Osteocyte (in vitro differentiated cells): ENCODE data around the gene KRTAP2-2. TPM values are rescaled to one million over a fixed set of nuclear protein-coding genes. Genes with fewer than 3 reads are reported as not detected.

Experiments
- DNase-seq: peaks from one replicate; pipeline ENCODE4 v3.0.0; 2021; ENCODE audit warnings: mixed read lengths; ENCODE audit not compliant: unreplicated experiment; ENCODE audit errors: extremely low spot score
- H3K27ac Mint-ChIP-seq: one replicate; pipeline ENCODE4 v1.8.0; 2021; ENCODE audit warnings: mild to moderate bottlenecking, mixed read lengths; ENCODE audit not compliant: unreplicated experiment
- H3K27me3 Mint-ChIP-seq: one replicate; pipeline ENCODE4 v1.8.0; 2021; ENCODE audit warnings: mixed read lengths; ENCODE audit not compliant: unreplicated experiment
- H3K36me3 Mint-ChIP-seq: one replicate; pipeline ENCODE4 v1.8.0; 2021; ENCODE audit warnings: mixed read lengths; ENCODE audit not compliant: unreplicated experiment
- H3K4me1 Mint-ChIP-seq: one replicate; pipeline ENCODE4 v1.8.0; 2021; ENCODE audit warnings: mixed read lengths; ENCODE audit not compliant: unreplicated experiment
- H3K4me3 Mint-ChIP-seq: one replicate; pipeline ENCODE4 v1.8.0; 2021; ENCODE audit warnings: mild to moderate bottlenecking, moderate library complexity, mixed read lengths; ENCODE audit not compliant: unreplicated experiment
- H3K9me3 Mint-ChIP-seq: one replicate; pipeline ENCODE4 v1.8.0; 2021; ENCODE audit warnings: mixed read lengths; ENCODE audit not compliant: unreplicated experiment
- total RNA-seq: library from RNA; stranded (reverse); gene quantifications from 2 replicates; pipeline ENCODE4 v1.2.1, GENCODE V29; 2021
- TF ChIP-seq, protein P1 (sequence below): fragments of 200-600 bp; sonication (generic); IDR thresholded peaks from 2 replicates; pipeline ENCODE4 v1.5.0; 2021; ENCODE audit warnings: antibody characterized with exemption, mild to moderate bottlenecking, moderate library complexity

KRTAP2-2 gene
- total RNA-seq, 1 donor from 2014 or later = not detected

DNA sequence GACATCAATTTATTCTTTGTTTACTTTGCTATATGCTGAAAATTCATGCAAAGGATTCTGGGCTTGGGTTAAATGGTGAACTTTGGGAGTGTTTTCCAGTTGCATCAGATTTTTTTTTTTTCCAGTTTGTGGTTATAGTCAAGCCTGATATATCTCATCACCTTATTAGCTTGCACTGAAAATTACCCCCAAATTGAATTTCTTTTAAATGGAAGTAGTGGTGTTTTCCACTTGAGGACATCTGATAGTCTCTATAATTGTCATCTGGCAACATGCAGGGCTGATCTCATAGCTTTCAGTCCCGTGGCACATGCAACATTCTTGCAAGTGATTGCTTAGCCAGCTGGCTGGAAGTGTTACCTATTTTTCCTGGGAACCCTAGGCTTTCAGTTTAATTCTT is 41.4 kb downstream of the KRTAP2-2 start:
- H3K4me1 Mint-ChIP-seq = peaks cover 4% of the 10 kb centered on the region
- no peaks in the 10 kb centered on the region for H3K27me3 Mint-ChIP-seq
- no peak for DNase-seq
- TF ChIP-seq, protein P1, sequence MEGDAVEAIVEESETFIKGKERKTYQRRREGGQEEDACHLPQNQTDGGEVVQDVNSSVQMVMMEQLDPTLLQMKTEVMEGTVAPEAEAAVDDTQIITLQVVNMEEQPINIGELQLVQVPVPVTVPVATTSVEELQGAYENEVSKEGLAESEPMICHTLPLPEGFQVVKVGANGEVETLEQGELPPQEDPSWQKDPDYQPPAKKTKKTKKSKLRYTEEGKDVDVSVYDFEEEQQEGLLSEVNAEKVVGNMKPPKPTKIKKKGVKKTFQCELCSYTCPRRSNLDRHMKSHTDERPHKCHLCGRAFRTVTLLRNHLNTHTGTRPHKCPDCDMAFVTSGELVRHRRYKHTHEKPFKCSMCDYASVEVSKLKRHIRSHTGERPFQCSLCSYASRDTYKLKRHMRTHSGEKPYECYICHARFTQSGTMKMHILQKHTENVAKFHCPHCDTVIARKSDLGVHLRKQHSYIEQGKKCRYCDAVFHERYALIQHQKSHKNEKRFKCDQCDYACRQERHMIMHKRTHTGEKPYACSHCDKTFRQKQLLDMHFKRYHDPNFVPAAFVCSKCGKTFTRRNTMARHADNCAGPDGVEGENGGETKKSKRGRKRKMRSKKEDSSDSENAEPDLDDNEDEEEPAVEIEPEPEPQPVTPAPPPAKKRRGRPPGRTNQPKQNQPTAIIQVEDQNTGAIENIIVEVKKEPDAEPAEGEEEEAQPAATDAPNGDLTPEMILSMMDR = no peak
- H3K27ac Mint-ChIP-seq = no peak overlapping the region
- no peaks in the 10 kb centered on the region for H3K9me3 Mint-ChIP-seq
- H3K36me3 Mint-ChIP-seq = peaks cover 2% of the 10 kb centered on the region
- no peak overlapping the region for H3K4me3 Mint-ChIP-seq

DNA sequence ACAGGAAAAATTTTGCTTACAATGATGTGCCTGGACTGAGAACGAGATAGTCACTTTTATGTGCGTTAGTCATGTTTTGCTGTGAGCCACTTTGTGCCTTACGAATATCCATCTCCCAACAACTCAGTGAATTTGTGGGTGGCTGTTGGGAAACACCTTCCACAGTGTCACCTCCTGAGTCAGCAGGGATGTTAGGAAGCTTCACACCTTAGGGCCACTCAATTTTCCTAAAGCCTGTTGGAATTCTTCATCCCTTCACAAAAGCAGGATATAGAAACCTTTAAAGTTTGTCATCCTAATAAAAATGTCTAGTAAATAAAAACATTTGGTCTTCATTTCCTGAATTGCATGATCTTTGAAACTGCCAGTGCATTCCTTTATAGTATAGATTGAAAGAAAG is 41.8 kb downstream of the KRTAP2-2 start:
- H3K27ac Mint-ChIP-seq = no peak overlapping the region
- no peak for DNase-seq
- no peaks in the 10 kb centered on the region for H3K27me3 Mint-ChIP-seq
- H3K4me1 Mint-ChIP-seq = peaks cover 4% of the 10 kb centered on the region
- H3K4me3 Mint-ChIP-seq = no peak overlapping the region
- H3K9me3 Mint-ChIP-seq = no peaks in the 10 kb centered on the region
- TF ChIP-seq, protein P1 = no peak
- H3K36me3 Mint-ChIP-seq = peaks cover 2% of the 10 kb centered on the region

DNA sequence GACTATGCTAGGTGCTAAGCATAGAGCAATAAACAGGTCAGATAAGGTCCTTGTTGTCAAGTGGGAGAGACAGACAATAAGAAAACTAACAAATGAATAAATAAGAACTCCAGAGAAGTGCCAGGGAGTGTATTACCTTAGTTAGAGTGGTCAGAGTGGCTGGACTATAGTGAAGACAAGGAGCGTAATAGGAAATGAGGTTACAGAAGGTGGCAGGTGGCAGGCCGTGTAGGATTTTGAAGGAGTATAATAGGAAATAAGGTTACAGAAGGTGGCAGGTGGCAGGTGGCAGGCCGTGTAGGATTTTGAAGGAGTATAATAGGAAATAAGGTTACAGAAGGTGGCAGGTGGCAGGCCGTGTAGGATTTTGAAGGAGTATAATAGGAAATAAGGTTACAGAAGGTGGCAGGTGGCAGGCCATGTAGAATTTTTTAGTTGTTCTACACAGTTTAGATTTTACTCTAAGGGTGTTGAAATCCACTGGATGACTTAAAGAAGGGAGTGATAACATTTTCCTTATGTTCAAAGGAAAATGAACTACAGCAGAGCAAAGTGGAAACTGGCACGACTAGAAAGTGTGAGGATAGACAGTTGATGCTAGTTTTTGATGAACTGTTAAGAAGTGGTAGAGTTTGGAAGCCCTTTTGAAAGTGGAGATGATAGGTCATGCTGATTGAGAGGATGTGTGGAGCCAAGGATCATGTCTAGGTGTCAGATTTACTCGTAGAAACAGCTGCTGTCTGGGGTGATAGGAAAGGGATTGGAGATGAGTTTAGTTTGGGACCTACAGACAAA is 42.5 kb downstream of the KRTAP2-2 start:
- peaks cover 2% of the 10 kb centered on the region for H3K36me3 Mint-ChIP-seq
- H3K4me1 Mint-ChIP-seq = peaks cover 4% of the 10 kb centered on the region
- no peaks in the 10 kb centered on the region for H3K27me3 Mint-ChIP-seq
- no peak for DNase-seq
- H3K27ac Mint-ChIP-seq = no peak overlapping the region
- TF ChIP-seq, protein P1 = no peak
- H3K9me3 Mint-ChIP-seq = no peaks in the 10 kb centered on the region
- no peak overlapping the region for H3K4me3 Mint-ChIP-seq

DNA sequence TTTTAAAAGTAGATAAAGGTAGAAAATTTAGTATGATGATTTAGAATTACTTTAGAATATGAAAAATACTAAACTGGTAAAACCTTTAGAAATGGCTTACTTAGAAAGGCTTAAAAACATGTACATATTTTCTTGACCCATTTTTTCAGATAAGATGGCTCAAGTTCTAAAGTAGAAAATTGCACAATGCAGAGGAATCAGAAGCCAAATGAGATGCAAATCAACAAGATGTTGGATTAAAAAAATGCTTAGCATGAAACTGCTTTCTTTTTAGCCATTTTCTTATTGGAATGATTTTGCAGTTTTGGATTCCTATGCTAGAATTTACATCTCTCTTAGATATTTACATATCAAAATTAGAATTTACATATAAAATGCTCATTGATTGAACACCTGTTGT is 44.6 kb downstream of the KRTAP2-2 start:
- no peaks in the 10 kb centered on the region for H3K36me3 Mint-ChIP-seq
- no peak overlapping the region for H3K27ac Mint-ChIP-seq
- H3K9me3 Mint-ChIP-seq = no peaks in the 10 kb centered on the region
- peaks cover 4% of the 10 kb centered on the region for H3K4me1 Mint-ChIP-seq
- TF ChIP-seq, protein P1 = no peak
- DNase-seq = no peak
- no peaks in the 10 kb centered on the region for H3K27me3 Mint-ChIP-seq
- no peak overlapping the region for H3K4me3 Mint-ChIP-seq

DNA sequence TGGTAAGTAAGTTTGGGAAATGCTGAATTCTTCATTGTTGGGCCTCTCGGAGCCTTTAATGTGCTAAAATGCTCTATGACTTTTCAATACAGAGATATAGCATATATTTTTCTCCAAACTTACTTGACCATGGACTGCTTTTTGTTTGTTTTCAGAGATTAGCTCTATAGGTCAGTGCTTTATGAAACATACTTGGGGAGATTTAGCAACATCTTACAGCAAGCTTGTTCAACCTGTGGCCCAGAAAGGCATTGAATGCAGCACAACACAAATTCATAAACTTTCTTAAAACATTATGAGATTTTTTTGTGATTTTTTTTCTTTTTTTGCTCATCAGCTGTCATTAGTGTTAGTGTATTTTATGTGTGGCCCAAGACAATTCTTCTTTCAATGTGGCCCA is 45.1 kb downstream of the KRTAP2-2 start:
- no peaks in the 10 kb centered on the region for H3K36me3 Mint-ChIP-seq
- no peak for DNase-seq
- no peak overlapping the region for H3K27ac Mint-ChIP-seq
- TF ChIP-seq, protein P1 = no peak
- H3K4me1 Mint-ChIP-seq = peaks cover 4% of the 10 kb centered on the region
- no peaks in the 10 kb centered on the region for H3K9me3 Mint-ChIP-seq
- no peaks in the 10 kb centered on the region for H3K27me3 Mint-ChIP-seq
- no peak overlapping the region for H3K4me3 Mint-ChIP-seq
